PC-9 (cell line): ENCODE measurements around the gene SLC7A8. TPM values are rescaled to one million over a fixed set of nuclear protein-coding genes. Genes with fewer than 3 reads are reported as not detected.

Experiments
- BruUV-seq: library from RNA; stranded (reverse); fragments of 400-500 nt; replicated peaks from 2 replicates; lab custom pipeline; 2021; lab: Mats Ljungman, UMichigan
- CTCF ChIA-PET: fragments of 300-600 bp; sonication (Branson Sonifier 250); formaldehyde crosslinking; loops from one replicate; lab custom pipeline; 2022; ENCODE audit warnings: antibody characterized with exemption; lab: Charles Lee
- POLR2A ChIA-PET: fragments of 300-600 bp; sonication (Branson Sonifier 250); formaldehyde crosslinking; loops from one replicate; lab custom pipeline; 2022; ENCODE audit warnings: antibody characterized with exemption; ENCODE audit not compliant: unreplicated experiment; lab: Charles Lee
- DNase-seq, 2 experiments: peaks; one replicate each; pipeline versions ENCODE4 v3.0.0 to v3.0.0-alpha.2; 2015 to 2022; ENCODE audit warnings: mixed read lengths in 1 of 2
- H2AFZ ChIP-seq: fragments of 200-600 bp; sonication (generic); 2 replicates; pipeline ENCODE4 v1.8.1; 2017; ENCODE audit warnings: antibody characterized with exemption
- H3F3A ChIP-seq: fragments of 200-600 bp; sonication (generic); 2 replicates; pipeline ENCODE4 v1.8.1; 2017; ENCODE audit warnings: antibody characterized with exemption, mild to moderate bottlenecking, low read depth; ENCODE audit not compliant: insufficient read depth
- H3K27ac ChIP-seq: fragments of 200-600 bp; sonication (generic); 2 replicates; pipeline ENCODE4 v1.6.1; 2016; ENCODE audit warnings: mixed run types
- H3K27me3 ChIP-seq: fragments of 200-600 bp; sonication (generic); 2 replicates; pipeline ENCODE4 v1.6.1; 2016; ENCODE audit warnings: low read depth, mixed run types; ENCODE audit not compliant: insufficient read depth
- H3K36me3 ChIP-seq: fragments of 200-600 bp; sonication (generic); 2 replicates; pipeline ENCODE4 v1.6.1; 2016; ENCODE audit warnings: low read depth, mixed run types
- H3K4me1 ChIP-seq: fragments of 200-600 bp; sonication (generic); replicated peaks from 2 replicates; pipeline ENCODE4 v1.6.1; 2016; ENCODE audit warnings: mixed run types; ENCODE audit not compliant: insufficient read depth
- H3K4me2 ChIP-seq: fragments of 200-600 bp; sonication (generic); 2 replicates; pipeline ENCODE4 v1.6.1; 2017; ENCODE audit warnings: mixed run types
- H3K4me3 ChIP-seq: fragments of 200-600 bp; sonication (generic); 2 replicates; pipeline ENCODE4 v1.6.1; 2016; ENCODE audit warnings: mixed run types
- H3K79me2 ChIP-seq: fragments of 200-600 bp; sonication (generic); 2 replicates; pipeline ENCODE4 v1.6.1; 2017; ENCODE audit warnings: low read depth, mixed run types
- H3K9me2 ChIP-seq: fragments of 200-600 bp; sonication (generic); 2 replicates; pipeline ENCODE4 v1.8.1; 2017; ENCODE audit warnings: mild to moderate bottlenecking; ENCODE audit not compliant: insufficient read depth
- H3K9me3 ChIP-seq: fragments of 200-600 bp; sonication (generic); 2 replicates; pipeline ENCODE4 v1.8.1; 2016; ENCODE audit warnings: low read depth; ENCODE audit not compliant: insufficient read depth
- H4K20me1 ChIP-seq: fragments of 200-600 bp; sonication (generic); 2 replicates; pipeline ENCODE4 v1.8.1; 2017; ENCODE audit not compliant: insufficient read depth
- EZH2 ChIP-seq: fragments of 200-600 bp; sonication (generic); IDR thresholded peaks from 2 replicates; pipeline ENCODE4 v1.8.0; 2017; ENCODE audit warnings: antibody characterized with exemption, low read depth
- intact Hi-C: fragments of 100-400 bp; cut with micrococcal nuclease; formaldehyde crosslinking; loops from one replicate; pipeline ENCODE4 v1.10.0; 2022; ENCODE audit not compliant: unreplicated experiment
- total RNA-seq: library from RNA; stranded (reverse); gene quantifications from 2 replicates; pipeline ENCODE4 v1.2.3, GENCODE V29; 2021
- TF ChIP-seq, protein P1 (sequence below): fragments of 200-600 bp; sonication (generic); conservative IDR thresholded peaks from 2 replicates; pipeline ENCODE4 v1.6.1; 2017; ENCODE audit warnings: mixed run types, antibody characterized with exemption, mild to moderate bottlenecking, moderate library complexity

SLC7A8 gene
- total RNA-seq, 1 experiment from 2014 or later: 3.6 TPM

DNA sequence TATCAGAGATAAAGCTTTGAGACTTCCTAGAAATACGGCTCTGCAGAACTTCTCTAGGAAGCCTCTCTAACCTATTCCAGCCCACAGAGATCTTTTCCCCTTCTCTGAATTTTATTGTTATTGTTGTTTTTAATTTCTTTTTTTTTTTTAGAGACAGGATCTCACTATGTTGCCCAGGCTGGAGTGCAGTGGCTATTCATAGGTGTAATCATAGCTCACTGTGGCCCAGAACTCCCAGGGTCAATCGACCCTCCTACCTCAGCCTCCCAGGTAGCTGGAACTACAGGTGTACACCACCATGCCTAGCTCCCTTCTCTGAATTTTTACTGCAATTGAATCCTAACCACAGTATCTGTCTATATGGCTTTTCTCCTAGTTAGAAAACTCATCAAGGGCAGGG lies 19.6 kb downstream of the SLC7A8 start:
- TF ChIP-seq EZH2: no peak
- TF ChIP-seq, protein P1, sequence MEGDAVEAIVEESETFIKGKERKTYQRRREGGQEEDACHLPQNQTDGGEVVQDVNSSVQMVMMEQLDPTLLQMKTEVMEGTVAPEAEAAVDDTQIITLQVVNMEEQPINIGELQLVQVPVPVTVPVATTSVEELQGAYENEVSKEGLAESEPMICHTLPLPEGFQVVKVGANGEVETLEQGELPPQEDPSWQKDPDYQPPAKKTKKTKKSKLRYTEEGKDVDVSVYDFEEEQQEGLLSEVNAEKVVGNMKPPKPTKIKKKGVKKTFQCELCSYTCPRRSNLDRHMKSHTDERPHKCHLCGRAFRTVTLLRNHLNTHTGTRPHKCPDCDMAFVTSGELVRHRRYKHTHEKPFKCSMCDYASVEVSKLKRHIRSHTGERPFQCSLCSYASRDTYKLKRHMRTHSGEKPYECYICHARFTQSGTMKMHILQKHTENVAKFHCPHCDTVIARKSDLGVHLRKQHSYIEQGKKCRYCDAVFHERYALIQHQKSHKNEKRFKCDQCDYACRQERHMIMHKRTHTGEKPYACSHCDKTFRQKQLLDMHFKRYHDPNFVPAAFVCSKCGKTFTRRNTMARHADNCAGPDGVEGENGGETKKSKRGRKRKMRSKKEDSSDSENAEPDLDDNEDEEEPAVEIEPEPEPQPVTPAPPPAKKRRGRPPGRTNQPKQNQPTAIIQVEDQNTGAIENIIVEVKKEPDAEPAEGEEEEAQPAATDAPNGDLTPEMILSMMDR: no peak
- intact Hi-C loops: no loop called here
- Histone ChIP-seq H2AFZ (no peak overlapping the region), H4K20me1 (no peaks in the 10 kb centered on the region), H3K4me2 (no peak overlapping the region), H3K36me3 (no peaks in the 10 kb centered on the region), H3K4me3 (no peak overlapping the region), H3K27ac (no peak overlapping the region), H3K4me1 (peaks cover 15% of the 10 kb centered on the region), H3K79me2 (no peaks in the 10 kb centered on the region), H3F3A (no peaks in the 10 kb centered on the region), H3K9me2 (no peaks in the 10 kb centered on the region), H3K27me3 (no peaks in the 10 kb centered on the region), H3K9me3 (no peaks in the 10 kb centered on the region)
- no peak for DNase-seq
- POLR2A ChIA-PET: interaction anchor here (0.6 to 0.7 kb wide), 2 partner anchors 168 to 469 kb away, joined by 4 to 8 read pairs; no protein-coding TSS in a partner anchor
- no TSS peak for BruUV-seq
- CTCF ChIA-PET: interaction anchor here (0.7 kb wide), 1 partner anchor 43 kb away, joined by 5 read pairs; no protein-coding TSS in a partner anchor

DNA sequence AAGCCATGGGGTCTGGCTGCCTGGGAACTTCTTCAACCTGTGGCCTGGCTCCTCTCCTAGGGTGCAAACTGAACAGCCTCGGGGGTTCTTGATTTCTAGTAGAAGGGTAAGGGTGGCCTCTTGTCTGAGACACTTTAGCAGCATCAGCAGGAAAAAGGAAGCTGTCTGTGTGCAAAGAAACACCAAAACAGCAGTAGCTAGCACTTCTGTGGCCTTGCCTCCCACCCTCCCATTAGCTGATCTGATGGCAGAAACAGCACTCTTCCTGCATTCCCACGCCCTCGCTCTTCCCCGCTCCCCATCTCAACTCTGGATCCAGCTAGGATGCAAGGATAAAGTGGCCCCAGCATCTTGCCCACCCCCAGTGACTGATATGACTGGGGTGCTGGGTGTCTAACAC lies 20.7 kb downstream of the SLC7A8 start:
- H3K27ac ChIP-seq: no peak overlapping the region
- H3K36me3 ChIP-seq: no peaks in the 10 kb centered on the region
- ChIA-PET CTCF (no interaction called here), POLR2A (interaction anchor here (0.6 kb wide), 1 partner anchor 1269 kb away, joined by 3 read pairs; no protein-coding TSS in a partner anchor)
- H4K20me1 ChIP-seq: no peaks in the 10 kb centered on the region
- H3K4me2 ChIP-seq: no peak overlapping the region
- H3K9me3 ChIP-seq: no peaks in the 10 kb centered on the region
- no peak overlapping the region for H3K4me3 ChIP-seq
- no peak overlapping the region for H2AFZ ChIP-seq
- H3F3A ChIP-seq: no peaks in the 10 kb centered on the region
- no peak for TF ChIP-seq EZH2
- TF ChIP-seq, protein P1: no peak
- H3K9me2 ChIP-seq: no peaks in the 10 kb centered on the region
- intact Hi-C loops: no loop called here
- DNase-seq: no peak
- no TSS peak for BruUV-seq
- no peaks in the 10 kb centered on the region for H3K79me2 ChIP-seq
- H3K4me1 ChIP-seq: peaks cover 15% of the 10 kb centered on the region
- no peaks in the 10 kb centered on the region for H3K27me3 ChIP-seq

DNA sequence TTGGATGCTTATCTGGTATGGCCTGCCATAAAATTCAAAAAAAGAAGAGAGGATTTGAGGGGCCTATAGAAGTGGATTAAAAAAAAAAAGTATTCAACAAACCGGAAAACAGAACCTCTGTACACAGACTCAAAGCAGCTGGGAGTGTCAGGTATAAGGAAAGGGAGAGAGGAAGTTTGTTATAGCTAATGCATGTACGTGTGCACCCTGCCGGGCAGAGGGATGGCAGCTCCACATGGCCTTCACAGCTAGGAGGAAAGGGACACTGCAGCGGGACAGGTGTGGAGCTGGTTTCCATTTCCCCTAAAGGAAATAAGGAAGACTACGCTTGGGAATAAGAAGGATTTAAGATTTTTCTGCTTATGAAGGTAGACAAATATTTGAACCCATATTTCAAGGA lies 21.5 kb downstream of the SLC7A8 start:
- H2AFZ ChIP-seq: no peak overlapping the region
- TF ChIP-seq, protein P1: no peak
- TF ChIP-seq EZH2: no peak
- H4K20me1 ChIP-seq: no peaks in the 10 kb centered on the region
- POLR2A ChIA-PET: no interaction called here
- H3K9me2 ChIP-seq: no peaks in the 10 kb centered on the region
- H3K4me1 ChIP-seq: peaks cover 15% of the 10 kb centered on the region
- H3F3A ChIP-seq: no peaks in the 10 kb centered on the region
- H3K36me3 ChIP-seq: no peaks in the 10 kb centered on the region
- DNase-seq: no peak
- intact Hi-C loops: no loop called here
- H3K4me3 ChIP-seq: no peak overlapping the region
- H3K79me2 ChIP-seq: no peaks in the 10 kb centered on the region
- no peak overlapping the region for H3K27ac ChIP-seq
- no peaks in the 10 kb centered on the region for H3K9me3 ChIP-seq
- CTCF ChIA-PET: no interaction called here
- no peaks in the 10 kb centered on the region for H3K27me3 ChIP-seq
- H3K4me2 ChIP-seq: no peak overlapping the region
- no TSS peak for BruUV-seq
